ENCODE results near the gene PTPRM. TPM values are rescaled to one million over a fixed set of nuclear protein-coding genes. Genes with fewer than 3 reads are reported as not detected.

PTPRM gene
- total RNA-seq, 1 donor, result 64.2 TPM

GRCh38 chr18:8116341-8117005 is 549.4 kb downstream of the PTPRM start:
- DNase-seq (ENCODE audit: low read depth), result peak; percentile 36
- H3K4me3 ChIP-seq (ENCODE audit: low read depth, low read length), result no peak overlapping the region
- no peak for TF ChIP-seq CTCF (IDR thresholded peaks at IDR 0.05; ENCODE audit: insufficient read depth, low read length)

- TF ChIP-seq CTCF (IDR thresholded peaks at IDR 0.05; ENCODE audit: insufficient read depth, low read length), result no peak
- peak; percentile 4 for DNase-seq (ENCODE audit: low read depth)
- no peak overlapping the region for H3K4me3 ChIP-seq (ENCODE audit: low read depth, low read length)
Measured at GRCh38 chr18:8117006-8117371, 549.9 kb downstream of the PTPRM start.

- DNase-seq (ENCODE audit: low read depth), result no peak
- TF ChIP-seq CTCF (IDR thresholded peaks at IDR 0.05; ENCODE audit: insufficient read depth, low read length), result no peak
- H3K4me3 ChIP-seq (ENCODE audit: low read depth, low read length), result no peak overlapping the region
Measured at GRCh38 chr18:8121101-8121500, 554.0 kb downstream of the PTPRM start.

- TF ChIP-seq CTCF (IDR thresholded peaks at IDR 0.05; ENCODE audit: insufficient read depth, low read length), result no peak
- no peak overlapping the region for H3K4me3 ChIP-seq (ENCODE audit: low read depth, low read length)
- peak; percentile 31 for DNase-seq (ENCODE audit: low read depth)
Measured at GRCh38 chr18:8121942-8122480, 554.9 kb downstream of the PTPRM start.

GRCh38 chr18:8124232-8125146 is 557.4 kb downstream of the PTPRM start:
- no peak for DNase-seq (ENCODE audit: low read depth)
- no peak overlapping the region for H3K4me3 ChIP-seq (ENCODE audit: low read depth, low read length)
- TF ChIP-seq CTCF (IDR thresholded peaks at IDR 0.05; ENCODE audit: insufficient read depth, low read length), result no peak

GRCh38 chr18:8130096-8130495 is 563.0 kb downstream of the PTPRM start:
- H3K4me3 ChIP-seq (ENCODE audit: low read depth, low read length), result no peak overlapping the region
- no peak for TF ChIP-seq CTCF (IDR thresholded peaks at IDR 0.05; ENCODE audit: insufficient read depth, low read length)
- no peak for DNase-seq (ENCODE audit: low read depth)

All from fibroblast of the aortic adventitia (primary cell).